Thoracic aorta endothelial cell (primary cell): ENCODE measurements around the gene OR4K13. TPM values are rescaled to one million over a fixed set of nuclear protein-coding genes. Genes with fewer than 3 reads are reported as not detected.

Experiments used
- total RNA-seq: library from RNA; depleted of rRNA; stranded (reverse); fragments of >200 nt; gene quantifications from 2 replicates; pipeline ENCODE4 v1.2.3, GENCODE V29; 2012

OR4K13 gene
- not detected in 2 replicates for total RNA-seq

GRCh38 chr14:20035938-20036337 is at the start of gene OR4K13:
Gene OR4K13 (minus strand): TSS chr14:20036038. CDS start chr14:20034758, 1,280 bp downstream.

GRCh38 chr14:20059745-20060144 is 23.9 kb upstream of the OR4K13 start, which contains the start of gene OR4L1:
Gene OR4L1 (plus strand): TSS chr14:20060045. CDS start chr14:20060045, 0 bp downstream.

GRCh38 chr14:20019257-20019865 is 16.5 kb downstream of the OR4K13 start, which contains the start of gene OR4K14:
Gene OR4K14 (minus strand): TSS chr14:20019307. CDS start chr14:20015193, 4,114 bp downstream.

GRCh38 chr14:20001863-20002262 is 34.0 kb downstream of the OR4K13 start, which contains the start of gene OR4Q2:
Gene OR4Q2 (plus strand): TSS chr14:20002163.

Other genes with a start within 250 kb of the OR4K13 start
- not detected in 2 replicates for gene OR4N2, start 232.3 kb downstream of the OR4K13 start, total RNA-seq
- not detected in 2 replicates for gene OR4K2, start 160.9 kb downstream of the OR4K13 start, total RNA-seq
- gene OR4K5, start 115.4 kb downstream of the OR4K13 start, total RNA-seq = not detected in 2 replicates
- gene OR4K1, start 105.1 kb downstream of the OR4K13 start, total RNA-seq = not detected in 2 replicates
- gene OR4K15, start 60.4 kb downstream of the OR4K13 start, total RNA-seq = not detected in 2 replicates
- gene OR4Q2, start 33.9 kb downstream of the OR4K13 start, total RNA-seq = not detected in 2 replicates
- not detected in 2 replicates for gene OR4K14, start 16.7 kb downstream of the OR4K13 start, total RNA-seq
- gene OR4L1, start 24.0 kb upstream of the OR4K13 start, total RNA-seq = not detected in 2 replicates
- gene OR4K17, start 74.7 kb upstream of the OR4K13 start, total RNA-seq = not detected in 2 replicates
- not detected in 2 replicates for gene OR4N5, start 102.8 kb upstream of the OR4K13 start, total RNA-seq
- not detected in 2 replicates for gene OR11G2, start 154.9 kb upstream of the OR4K13 start, total RNA-seq
- not detected in 2 replicates for gene OR11H6, start 187.7 kb upstream of the OR4K13 start, total RNA-seq
- gene OR11H7, start 192.9 kb upstream of the OR4K13 start, total RNA-seq = not detected in 2 replicates
- not detected in 2 replicates for gene OR11H4, start 203.2 kb upstream of the OR4K13 start, total RNA-seq